Calu3 (cell line): ENCODE data around the gene TWIST2. TPM values are rescaled to one million over a fixed set of nuclear protein-coding genes. Genes with fewer than 3 reads are reported as not detected.

Experiments used
- BruUV-seq: library from RNA; stranded (reverse); fragments of 400-500 nt; replicated peaks from 2 replicates; lab custom pipeline; 2021; lab: Mats Ljungman, UMichigan
- CTCF ChIA-PET: fragments of 300-600 bp; sonication (Branson Sonifier 250); formaldehyde crosslinking; loops from one replicate; lab custom pipeline; 2022; ENCODE audit warnings: antibody characterized with exemption; lab: Charles Lee
- DNase-seq: peaks from one replicate; pipeline ENCODE4 v3.0.0; 2022
- H3K27ac Mint-ChIP-seq: one replicate; pipeline ENCODE4 v1.8.0; 2022; ENCODE audit warnings: mixed read lengths; ENCODE audit not compliant: unreplicated experiment
- H3K27me3 Mint-ChIP-seq: one replicate; pipeline ENCODE4 v1.8.0; 2022; ENCODE audit warnings: mixed read lengths; ENCODE audit not compliant: unreplicated experiment
- H3K36me3 Mint-ChIP-seq: one replicate; pipeline ENCODE4 v1.8.0; 2022; ENCODE audit warnings: mild to moderate bottlenecking, moderate library complexity, mixed read lengths; ENCODE audit not compliant: insufficient read depth, unreplicated experiment
- H3K4me1 Mint-ChIP-seq: one replicate; pipeline ENCODE4 v1.8.0; 2022; ENCODE audit warnings: mild to moderate bottlenecking, low read depth, mixed read lengths; ENCODE audit not compliant: unreplicated experiment
- H3K4me3 Mint-ChIP-seq: one replicate; pipeline ENCODE4 v1.8.0; 2022; ENCODE audit warnings: mild to moderate bottlenecking, low read depth, moderate library complexity, mixed read lengths; ENCODE audit not compliant: unreplicated experiment
- H3K9me3 Mint-ChIP-seq: one replicate; pipeline ENCODE4 v1.8.0; 2022; ENCODE audit warnings: low read depth, mixed read lengths; ENCODE audit not compliant: unreplicated experiment
- intact Hi-C: fragments of 100-400 bp; cut with micrococcal nuclease; formaldehyde crosslinking; loops from one replicate; pipeline ENCODE4 v1.10.0; 2022; ENCODE audit not compliant: unreplicated experiment
- total RNA-seq: library from RNA; stranded (reverse); gene quantifications from 2 replicates; pipeline ENCODE4 v1.2.3, GENCODE V29; 2022
- TF ChIP-seq, protein P1 (sequence below): fragments of 200-600 bp; IDR thresholded peaks from one replicate; pipeline ENCODE4 v1.8.0; 2022; ENCODE audit warnings: antibody characterized with exemption; ENCODE audit not compliant: unreplicated experiment

Gene TWIST2
- total RNA-seq, 1 experiment from 2014 or later = not detected

DNA sequence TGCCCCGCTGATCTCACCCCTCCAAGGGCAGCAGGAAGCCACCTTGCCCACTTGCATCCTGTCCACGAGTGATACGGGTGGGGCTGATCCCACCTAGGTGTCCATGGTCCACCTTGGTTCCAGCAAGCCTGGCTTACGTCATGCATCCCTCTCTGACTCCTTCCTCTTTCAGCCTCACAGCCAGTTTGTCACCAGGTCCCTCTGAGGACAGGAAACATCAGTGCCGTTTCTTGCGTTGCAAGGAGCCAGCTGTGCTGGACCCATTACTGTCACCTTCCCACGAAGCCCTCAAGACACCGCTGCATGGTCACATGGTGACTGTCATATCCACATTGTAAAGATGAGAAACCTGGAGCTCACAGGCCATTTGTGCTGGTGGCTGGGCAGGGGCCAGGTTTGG, 34.8 kb upstream of the TWIST2 start:
- TF ChIP-seq, protein P1, sequence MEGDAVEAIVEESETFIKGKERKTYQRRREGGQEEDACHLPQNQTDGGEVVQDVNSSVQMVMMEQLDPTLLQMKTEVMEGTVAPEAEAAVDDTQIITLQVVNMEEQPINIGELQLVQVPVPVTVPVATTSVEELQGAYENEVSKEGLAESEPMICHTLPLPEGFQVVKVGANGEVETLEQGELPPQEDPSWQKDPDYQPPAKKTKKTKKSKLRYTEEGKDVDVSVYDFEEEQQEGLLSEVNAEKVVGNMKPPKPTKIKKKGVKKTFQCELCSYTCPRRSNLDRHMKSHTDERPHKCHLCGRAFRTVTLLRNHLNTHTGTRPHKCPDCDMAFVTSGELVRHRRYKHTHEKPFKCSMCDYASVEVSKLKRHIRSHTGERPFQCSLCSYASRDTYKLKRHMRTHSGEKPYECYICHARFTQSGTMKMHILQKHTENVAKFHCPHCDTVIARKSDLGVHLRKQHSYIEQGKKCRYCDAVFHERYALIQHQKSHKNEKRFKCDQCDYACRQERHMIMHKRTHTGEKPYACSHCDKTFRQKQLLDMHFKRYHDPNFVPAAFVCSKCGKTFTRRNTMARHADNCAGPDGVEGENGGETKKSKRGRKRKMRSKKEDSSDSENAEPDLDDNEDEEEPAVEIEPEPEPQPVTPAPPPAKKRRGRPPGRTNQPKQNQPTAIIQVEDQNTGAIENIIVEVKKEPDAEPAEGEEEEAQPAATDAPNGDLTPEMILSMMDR = no peak
- Mint-ChIP-seq H3K27ac (no peak overlapping the region), H3K4me3 (no peak overlapping the region), H3K36me3 (no peaks in the 10 kb centered on the region), H3K27me3 (peaks cover 61% of the 10 kb centered on the region), H3K4me1 (no peaks in the 10 kb centered on the region), H3K9me3 (peaks cover 8% of the 10 kb centered on the region)
- intact Hi-C loops = no loop called here
- BruUV-seq = no TSS peak
- CTCF ChIA-PET = interaction anchor here (0.6 to 0.7 kb wide), 2 partner anchors 14 to 20 kb away, joined by 3 to 5 read pairs; no protein-coding TSS in a partner anchor
- DNase-seq = no peak

DNA sequence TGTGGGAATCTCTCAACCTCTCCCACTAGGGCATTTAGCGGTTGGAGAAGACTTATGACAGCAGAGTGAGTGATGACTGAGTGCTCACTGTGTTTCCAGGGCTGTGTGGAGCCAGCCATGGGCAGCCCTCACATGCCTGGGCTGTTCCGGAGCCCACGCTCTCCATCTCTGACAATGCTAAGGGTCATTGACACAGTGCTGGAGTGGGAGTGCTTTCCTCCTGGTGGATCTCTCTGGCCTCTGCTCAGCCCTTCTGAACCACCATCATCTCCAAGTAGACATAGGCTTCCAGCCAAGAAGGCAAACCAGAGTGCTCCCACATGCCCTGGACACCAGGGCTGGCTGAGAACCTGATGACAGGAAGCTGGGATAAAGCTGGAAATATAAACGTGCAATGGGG, 33.1 kb upstream of the TWIST2 start:
- CTCF ChIA-PET = no interaction called here
- DNase-seq = no peak
- no TSS peak for BruUV-seq
- TF ChIP-seq, protein P1 = no peak
- intact Hi-C loops = no loop called here
- Mint-ChIP-seq H3K36me3 (no peaks in the 10 kb centered on the region), H3K4me3 (no peak overlapping the region), H3K9me3 (peaks cover 5% of the 10 kb centered on the region), H3K4me1 (no peaks in the 10 kb centered on the region), H3K27me3 (peaks cover 71% of the 10 kb centered on the region), H3K27ac (no peak overlapping the region)

DNA sequence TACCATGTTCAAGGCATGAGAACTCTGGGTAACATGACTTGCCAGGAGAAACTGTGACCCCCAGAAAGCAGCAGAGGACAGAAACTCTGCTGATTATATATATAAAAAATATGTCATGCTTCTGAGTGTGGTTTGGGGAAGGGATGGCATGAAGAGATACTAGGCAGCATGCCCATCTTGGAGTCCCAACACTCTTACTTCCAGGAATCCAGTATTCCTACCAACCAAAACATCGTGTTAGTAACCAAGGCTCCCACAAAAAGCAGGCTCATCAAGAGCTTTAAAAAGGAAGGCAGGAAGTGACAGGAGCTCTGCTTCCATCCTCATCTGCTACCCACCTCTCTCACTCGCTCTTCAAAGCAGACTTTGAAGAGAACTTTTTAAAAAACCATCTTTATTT, 31.6 kb upstream of the TWIST2 start:
- H3K27me3 Mint-ChIP-seq = peaks cover 86% of the 10 kb centered on the region

DNA sequence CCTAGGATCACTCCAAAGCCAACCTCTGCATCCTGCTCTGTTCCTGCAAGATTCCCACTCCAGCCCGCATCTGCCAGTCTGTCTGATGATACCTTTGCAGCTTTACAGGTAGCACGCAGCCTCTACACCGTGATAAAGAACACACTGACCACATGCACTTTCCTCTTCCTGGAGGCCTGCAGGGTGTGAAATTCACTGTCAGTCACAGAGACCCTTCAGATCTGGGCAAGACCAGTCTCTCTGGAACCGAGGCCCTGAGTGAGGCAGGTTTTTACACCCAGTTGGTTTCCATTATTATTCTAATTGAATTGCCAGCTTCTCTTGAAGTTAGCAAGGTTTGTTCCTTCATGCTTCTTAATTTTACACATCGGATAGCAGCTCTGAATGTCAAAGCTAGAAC, 30.5 kb upstream of the TWIST2 start:
- TF ChIP-seq, protein P1 = no peak
- peaks cover 93% of the 10 kb centered on the region for H3K27me3 Mint-ChIP-seq

More for the DNA sequence above, 31.6 kb upstream of the TWIST2 start:
- Mint-ChIP-seq H3K27ac (no peak overlapping the region), H3K36me3 (no peaks in the 10 kb centered on the region), H3K4me1 (no peaks in the 10 kb centered on the region), H3K4me3 (no peak overlapping the region), H3K9me3 (peaks cover 3% of the 10 kb centered on the region)
- CTCF ChIA-PET = interaction anchor here (0.6 kb wide), 1 partner anchor 205 kb away, joined by 3 read pairs; no protein-coding TSS in a partner anchor
- BruUV-seq = no TSS peak
- intact Hi-C loops = no loop called here
- TF ChIP-seq, protein P1 = no peak
- no peak for DNase-seq

More for the DNA sequence above, 30.5 kb upstream of the TWIST2 start:
- Mint-ChIP-seq H3K4me1 (no peaks in the 10 kb centered on the region), H3K9me3 (peaks cover 3% of the 10 kb centered on the region), H3K36me3 (no peaks in the 10 kb centered on the region), H3K27ac (no peak overlapping the region), H3K4me3 (no peak overlapping the region)
- intact Hi-C loops = no loop called here
- CTCF ChIA-PET = no interaction called here
- DNase-seq = no peak
- BruUV-seq = no TSS peak
